Activated CD8-positive, alpha-beta memory T cell treated with anti-CD3 and anti-CD28 coated beads, Interleukin-2, amount 50 U/mL, for 24 hours (primary cell): ENCODE results near the gene CACFD1.

Source experiments
- DNase-seq: peaks from one replicate; pipeline ENCODE4 v3.0.0-alpha.2; 2020; ENCODE audit errors: extremely low read depth

CACFD1 gene

DNA sequence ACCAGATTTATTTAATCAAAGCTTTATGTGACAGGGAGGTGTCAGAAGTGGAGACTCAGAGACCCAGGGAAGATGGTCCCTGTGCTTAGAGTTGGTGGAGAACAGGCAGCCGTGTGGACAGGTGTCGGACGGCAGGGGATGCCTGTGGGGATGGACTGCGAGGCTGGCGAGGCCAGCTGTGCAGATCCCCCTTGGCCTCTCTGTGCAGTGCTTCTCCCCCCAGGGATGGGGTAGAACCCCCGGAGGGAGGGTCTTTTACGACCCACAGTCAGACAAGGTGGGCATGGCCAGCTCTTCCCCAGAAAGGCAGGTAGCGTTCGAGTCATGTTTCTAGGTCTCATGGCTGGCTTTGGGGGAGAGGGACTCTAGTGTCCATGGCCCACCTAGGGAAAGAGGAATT is 23.8 kb downstream of the CACFD1 start:
- DNase-seq, result no peak

DNA sequence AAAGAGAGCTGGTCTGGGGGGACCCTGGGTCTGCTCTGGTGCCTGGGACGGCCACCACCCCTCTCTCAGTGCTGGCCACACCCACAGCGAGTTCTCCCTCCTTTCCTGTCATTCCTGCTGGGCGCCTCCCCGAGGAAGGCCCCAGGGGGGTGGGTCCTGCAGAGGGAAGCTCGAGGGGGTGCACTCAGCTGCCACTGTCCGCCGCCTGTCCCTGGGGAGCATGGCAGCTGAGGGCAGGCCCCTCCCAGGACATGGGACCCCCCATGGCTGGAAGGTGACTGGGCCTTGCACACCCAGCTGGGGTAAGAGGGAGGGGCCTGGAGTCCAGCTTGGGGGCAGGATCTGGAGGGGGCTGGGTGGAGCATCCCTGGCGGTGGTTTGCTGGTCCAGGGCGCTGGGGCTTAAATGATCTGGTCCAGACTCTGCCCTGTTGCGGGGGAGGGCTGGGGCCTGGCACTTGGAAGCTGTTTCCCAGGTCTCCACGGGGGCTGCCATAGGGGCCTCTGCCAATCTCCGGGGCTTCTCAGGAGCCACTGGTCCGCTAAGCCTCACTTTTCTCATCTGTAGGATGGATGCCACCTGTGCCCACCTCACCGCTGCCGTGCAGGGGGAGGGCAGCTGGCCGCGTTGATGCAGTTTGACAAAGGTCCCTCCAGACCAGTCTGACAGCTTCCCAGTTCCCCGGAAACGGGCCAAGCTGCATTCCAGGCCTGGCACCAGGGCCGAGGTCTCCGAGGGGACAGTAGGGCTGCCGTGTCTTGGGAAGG is 25.1 kb downstream of the CACFD1 start:
- DNase-seq, result no peak

DNA sequence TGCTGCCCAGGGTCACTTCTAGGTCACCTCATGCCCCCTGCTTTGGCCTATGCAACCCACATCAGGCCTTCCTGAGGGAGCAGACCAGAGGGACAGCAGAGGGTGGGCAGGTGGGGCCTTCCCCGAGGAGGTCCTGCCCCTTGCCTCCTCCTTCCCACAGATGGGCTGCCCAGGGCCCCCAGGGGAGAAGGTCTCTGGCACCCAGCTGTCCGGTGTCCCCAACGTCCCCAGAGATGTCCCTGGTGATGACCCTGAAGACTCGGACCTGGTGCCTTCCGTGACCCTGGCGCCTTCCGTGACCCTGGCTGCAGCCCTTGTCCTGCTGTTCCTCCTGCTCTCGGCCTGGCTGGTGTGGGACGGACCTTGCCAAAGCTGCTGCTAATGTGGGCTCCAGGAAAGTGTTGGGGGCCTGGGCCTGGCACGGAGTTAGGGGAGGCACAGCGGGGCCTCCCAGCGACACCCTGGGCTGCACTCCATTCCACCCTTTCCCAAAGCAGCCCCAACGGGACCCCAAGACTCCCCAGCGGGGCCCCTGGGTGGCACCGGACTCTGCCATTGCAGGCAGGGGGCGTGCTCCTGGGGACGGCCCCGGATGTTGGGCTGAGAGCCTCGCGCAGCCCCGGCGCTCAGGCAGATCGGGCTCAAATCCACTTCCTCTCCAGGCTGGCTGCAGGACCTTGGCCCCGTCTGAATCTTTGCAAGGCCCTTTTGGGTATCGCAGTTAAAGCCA is 25.9 kb downstream of the CACFD1 start:
- DNase-seq, result no peak

DNA sequence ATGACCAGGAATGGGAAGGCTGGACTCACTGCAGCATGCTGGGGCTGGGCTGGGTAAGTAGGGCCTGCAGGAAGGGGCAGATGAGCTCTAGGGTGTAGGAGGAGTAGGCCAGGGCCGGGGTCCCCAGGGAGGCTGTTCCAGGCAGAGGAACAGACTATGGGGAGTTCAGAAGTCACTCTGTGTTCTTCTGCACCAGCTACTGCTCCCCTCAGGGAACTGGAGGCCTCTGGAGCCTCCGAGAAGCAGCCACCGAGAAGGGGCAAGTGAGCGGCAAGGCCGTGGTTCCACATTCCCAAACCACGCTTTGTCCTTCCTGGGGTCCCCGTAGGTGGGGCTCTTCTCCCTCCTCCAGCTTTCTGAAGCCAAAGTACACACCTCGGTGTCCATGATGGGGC is 27.6 kb downstream of the CACFD1 start:
- DNase-seq, result no peak

DNA sequence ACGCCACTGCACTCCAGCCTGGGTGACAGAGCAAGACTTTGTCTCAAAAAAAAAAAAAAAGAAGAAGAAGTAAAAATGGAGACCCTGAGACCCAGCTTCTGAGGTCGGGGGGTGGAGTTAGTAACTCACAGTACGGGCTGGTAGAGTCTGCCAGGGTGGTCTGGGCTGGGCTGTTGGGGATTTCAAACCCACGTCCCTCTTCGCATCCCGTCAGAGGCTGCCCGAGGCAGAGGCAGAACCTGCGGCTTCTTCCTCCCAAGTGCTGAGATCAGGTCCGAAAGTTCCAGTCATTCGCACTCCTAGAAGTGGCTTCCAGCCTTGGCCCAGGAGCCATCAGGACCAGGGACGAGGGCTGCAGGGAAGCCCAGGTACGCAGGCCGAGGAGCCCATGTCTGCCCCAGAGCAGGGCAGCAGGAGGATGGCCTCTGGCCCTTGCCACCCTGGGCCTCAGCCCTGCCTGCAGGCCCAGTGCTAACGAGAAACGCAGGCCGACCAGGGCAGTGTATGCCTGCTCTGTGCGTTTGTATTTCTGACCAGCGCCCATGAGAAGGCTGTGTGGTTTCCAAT is 29.0 kb downstream of the CACFD1 start:
- DNase-seq, result no peak

DNA sequence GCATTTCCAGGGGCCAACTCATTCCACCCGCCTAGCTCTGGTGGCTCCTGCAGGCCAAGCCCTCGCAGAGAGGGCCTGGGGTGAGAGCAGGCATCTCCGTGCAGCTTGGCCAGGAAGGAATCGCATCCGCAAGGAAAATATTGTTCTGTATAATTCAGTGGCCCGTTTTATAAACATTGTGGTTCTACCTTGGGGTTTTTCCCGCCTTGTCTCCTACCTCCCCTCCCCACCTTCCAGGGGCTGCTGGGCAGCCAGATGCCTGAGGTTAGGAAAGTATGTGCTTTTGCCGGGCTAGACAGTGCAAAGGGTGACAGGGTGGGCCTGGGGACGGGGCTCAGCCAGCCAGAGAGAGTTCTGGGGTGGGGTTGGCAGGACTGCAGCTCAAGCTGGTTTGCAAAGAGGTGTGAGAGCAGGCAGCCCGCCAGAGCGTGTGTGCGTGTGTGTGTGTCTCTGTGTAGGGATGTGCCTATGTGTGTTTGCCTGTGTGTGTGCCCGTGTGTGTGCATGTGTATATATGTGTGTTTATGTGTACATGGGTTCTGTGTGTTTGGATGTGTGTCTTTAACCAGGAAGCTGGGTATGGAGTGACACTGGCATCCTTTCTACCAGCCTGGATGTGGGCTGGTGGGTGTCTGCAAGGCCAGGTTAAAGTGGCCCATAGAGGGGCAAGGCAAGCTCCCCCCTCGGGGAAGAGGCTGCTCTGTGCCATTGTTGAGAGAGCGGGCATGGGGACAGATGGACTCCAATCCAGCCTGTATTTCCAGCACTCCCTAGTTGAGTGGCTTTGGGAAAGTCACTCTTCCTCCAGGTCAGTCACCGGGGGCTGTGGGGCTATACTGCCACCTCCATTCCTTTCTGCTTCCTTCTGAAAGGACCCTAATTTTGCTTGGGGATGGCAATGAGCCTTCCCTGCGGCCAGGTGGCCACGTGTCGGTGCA is 29.7 kb downstream of the CACFD1 start:
- DNase-seq, result no peak

DNA sequence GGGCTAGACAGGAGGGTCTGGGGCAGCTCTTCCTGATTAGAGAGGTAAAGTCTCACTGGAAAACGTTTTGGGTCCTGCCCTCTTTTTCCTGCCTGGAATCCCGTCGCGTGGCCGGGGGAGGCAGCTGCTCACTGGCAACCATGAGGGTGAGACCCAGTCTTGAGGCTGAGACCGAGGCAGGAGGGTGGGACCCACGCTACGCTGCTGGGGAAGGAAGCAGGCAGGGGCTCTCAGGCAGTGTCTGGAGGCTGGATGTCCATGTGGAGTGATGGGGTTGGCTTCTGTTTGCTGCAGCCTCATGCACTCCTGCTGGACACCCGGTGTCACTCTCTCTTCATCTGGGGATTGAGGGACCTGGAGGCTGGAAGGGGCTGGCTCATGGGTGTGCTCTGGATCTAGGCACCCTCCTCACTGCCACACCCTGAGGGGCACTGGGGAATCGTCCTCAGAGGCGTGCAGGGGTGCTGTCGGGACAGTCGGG is 30.5 kb downstream of the CACFD1 start:
- no peak for DNase-seq

DNA sequence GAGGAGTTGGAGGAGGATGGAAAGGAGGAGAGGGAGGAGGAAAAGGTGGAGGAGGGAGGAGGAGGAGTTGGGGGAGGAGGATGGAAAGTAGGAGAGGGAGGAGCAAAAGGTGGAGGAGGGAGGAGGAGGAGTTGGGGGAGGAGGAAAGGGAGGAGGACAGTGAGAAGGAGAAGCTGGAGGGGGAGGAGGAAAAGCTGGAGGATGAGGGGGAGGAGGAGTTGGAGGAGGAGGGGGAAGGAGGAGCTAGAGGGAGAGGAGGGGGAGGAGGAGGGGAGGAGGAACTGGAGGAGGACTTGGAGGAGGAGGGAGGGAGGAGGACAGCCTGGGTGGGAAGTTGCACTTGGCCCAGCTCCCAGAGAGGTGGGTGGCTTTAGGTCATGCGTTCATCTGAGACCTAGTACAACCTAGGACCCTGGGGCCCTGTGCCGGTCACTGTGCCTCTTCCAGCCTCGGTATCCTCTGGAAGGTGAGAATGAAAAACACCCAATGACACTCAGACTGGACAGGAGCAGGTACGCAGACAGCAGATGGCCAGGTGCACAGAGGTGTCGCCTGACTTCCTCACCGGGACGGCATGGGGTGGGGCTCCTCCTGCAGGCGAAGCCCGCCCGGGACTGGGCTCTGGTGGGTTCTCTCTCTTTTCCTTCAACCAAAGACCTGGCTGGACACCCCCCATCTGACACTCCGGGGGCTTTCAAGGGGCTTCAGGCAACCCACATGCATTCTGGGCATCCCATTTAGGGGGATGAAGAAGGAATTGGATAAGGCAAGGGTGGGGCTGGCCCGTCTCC is 31.3 kb downstream of the CACFD1 start:
- no peak for DNase-seq

DNA sequence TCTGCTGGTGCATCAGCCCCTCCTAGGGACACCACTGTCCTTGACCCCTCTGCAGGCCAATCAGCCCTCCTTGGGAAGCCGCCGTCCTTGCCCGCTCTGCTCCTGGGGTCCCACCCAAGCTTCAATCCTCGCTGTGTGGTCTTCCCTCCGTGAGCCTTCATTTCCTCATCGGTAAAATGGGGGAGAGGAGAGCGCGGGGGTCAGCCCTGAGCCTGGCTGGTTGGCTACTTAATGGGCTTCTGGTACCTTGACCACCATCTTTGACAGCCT is 31.8 kb downstream of the CACFD1 start:
- DNase-seq, result no peak

DNA sequence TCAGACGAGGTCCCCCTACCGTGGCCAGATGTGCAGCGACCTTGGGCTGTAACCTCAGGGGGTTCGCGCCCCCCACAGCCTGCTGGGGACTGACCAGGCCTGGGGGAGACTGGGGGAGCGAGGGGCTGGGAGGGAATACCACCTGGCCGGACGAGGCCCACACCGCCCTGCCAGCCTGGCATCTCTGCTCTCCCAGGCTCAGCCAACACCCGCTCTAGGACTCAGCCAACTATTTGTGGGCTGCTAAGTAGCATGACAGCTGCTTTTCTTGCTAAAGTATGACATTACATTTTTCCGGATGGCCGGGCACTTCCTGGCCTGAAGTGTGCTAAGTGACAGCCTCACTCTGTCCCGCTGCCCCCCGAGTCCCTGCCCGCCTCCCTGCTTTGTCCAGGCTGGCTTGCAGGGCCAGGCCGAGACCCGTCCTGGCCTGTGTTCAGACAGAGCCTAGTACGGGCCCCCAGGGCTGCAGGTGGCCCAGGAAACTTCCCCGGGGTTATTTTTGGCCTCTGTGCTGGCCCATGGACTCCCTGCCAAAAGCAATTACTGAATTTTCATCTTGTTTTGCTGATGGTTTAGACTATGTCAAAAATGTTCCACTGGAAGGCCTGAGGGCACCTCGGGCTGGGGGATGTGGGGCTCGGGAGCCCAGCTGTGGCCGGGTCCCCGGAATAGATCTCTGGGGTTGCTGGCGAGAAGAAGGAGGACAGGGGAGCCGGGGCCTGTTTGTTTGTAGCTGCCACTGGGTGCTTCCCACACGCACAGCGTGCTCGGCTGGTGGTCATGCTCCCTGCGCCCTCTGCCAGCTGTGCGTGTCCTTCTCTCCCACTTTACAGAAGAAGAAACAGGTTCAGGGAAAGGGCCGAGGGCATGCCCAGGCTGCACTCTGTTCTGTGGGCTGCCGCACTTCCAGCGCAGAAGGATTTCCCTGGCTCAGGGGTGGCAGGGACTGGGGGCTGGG is 32.6 kb downstream of the CACFD1 start:
- no peak for DNase-seq

DNA sequence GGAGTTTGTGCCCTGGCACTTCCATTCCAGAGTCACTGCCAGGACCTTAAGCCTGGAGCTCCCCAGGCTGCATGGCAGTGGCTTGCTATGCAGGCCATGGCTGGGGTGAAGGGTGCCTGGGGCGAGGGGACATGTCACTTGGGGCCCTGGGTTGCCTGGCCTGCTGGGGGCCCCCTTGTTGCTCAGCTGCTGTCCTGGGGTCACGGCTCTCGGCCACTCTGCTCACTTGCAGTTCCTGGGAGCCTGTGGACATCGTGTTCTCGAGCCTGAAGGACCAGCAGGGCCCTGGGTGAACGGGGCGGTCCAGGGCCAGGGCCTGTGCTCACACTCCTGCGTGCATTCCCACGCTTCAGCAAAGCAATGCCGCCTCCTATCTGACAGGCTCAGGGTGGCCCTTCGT is 33.6 kb downstream of the CACFD1 start:
- no peak for DNase-seq

DNA sequence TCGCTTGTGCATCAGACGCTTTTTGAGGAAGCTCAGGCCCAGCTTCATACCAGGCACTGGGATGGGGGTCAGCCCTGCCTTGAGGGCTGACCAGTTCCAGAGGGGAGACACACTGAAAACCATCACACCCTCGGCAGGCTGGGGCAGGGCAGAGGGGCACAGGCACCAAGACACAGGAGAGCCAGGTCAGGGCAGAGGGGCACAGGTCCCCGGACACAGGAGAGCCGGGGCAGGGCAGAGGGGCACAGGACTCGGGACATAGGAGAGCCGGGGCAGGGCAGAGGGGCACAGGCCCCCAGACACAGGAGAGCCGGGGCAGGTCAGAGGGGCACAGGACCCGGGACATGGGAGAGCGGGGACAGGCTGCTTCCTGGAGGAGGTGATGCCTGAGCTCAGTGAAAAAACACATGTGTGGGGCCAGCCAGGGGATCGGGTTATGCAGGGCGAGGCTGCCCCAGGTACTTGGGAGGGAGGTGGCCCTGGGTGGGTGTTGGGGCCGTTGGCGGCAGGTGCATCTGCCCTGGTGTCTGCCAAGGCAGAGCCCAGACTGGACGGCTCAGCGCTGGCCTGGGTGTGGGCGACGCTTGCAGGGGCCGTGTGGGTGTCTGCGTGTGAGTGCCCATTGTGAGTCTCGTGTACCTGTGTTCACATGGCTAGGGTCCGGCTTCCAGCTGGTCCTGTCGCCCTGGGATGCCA is 34.2 kb downstream of the CACFD1 start:
- DNase-seq, result no peak

DNA sequence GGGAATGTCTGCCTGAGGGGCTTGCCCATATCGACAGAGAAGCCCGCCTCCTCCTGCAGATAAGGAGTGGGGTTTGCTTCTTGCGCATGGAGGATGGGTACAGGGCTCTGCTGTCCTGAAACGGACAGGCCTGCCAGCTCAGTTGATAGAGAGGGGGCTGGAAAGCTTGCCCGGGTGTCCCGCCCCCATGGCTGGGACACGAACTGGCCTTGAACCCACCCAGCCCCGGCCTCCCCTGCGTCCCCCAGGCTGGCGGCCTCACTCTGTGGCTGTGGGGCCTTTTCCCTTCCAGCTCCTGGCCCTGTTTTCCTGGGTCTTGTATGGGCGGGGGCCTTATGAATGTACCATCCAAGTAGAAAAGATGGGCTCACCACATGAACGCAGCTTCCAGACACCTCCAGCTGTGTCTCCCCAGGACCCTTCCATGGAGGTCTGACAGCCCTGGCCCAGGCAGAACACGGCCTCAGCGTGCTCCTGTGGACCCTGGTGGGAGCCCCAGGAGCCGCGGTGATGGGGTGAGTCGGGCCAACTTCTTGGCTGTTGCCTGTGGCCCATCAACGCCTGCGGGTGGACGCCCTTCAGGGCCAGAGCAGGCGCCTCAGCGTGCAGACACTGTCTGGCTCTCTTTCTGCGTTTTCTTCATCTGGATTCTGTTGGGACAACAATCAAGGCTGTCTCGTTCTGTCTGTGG is 35.0 kb downstream of the CACFD1 start:
- no peak for DNase-seq

DNA sequence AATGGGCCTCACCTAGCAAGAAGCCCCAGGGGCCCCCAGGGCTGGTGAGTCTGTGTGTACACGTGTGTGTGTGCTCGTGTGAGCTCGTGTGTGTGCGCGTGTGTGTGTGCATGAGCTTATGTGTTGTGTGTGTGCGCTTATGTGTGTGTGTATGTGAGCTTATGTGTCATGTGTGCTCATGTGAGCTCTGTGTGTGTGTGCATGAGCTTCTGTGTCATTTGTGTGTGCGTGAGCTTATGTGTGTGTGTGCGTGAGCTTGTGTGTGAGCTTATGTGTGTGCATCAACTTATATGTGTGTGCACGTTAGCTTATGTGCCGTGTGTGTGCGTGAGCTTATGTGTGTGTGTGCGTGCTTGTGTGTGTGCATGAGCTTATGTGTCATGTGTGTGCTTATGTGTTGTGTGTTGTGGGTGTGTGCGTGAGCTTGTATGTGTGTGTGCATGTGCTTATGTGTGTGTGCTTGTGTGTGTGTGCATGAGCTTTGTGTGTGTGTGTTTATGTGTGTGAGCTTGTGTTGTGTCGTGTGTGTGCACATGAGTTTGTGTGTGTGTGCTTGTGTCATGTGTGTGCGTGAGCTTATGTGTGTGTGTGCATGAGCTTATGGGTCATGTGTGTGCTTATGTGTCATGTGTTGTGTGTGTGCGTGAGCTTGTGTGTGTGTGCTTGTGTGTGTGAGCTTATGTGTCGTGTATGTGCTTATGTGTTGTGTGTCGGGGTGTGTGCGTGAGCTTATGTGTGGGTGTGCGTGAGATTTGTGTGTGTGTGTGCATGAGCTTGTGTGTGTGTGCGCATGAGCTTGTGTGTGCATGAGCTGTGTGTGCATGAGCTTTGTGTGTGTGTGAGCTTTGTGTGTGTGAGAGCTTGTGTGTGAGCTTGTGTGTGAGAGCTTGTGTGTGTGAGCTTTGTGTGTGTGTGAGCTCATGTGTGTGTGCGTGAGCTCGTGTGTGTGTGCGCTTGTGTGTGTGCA is 35.8 kb downstream of the CACFD1 start:
- no peak for DNase-seq

DNA sequence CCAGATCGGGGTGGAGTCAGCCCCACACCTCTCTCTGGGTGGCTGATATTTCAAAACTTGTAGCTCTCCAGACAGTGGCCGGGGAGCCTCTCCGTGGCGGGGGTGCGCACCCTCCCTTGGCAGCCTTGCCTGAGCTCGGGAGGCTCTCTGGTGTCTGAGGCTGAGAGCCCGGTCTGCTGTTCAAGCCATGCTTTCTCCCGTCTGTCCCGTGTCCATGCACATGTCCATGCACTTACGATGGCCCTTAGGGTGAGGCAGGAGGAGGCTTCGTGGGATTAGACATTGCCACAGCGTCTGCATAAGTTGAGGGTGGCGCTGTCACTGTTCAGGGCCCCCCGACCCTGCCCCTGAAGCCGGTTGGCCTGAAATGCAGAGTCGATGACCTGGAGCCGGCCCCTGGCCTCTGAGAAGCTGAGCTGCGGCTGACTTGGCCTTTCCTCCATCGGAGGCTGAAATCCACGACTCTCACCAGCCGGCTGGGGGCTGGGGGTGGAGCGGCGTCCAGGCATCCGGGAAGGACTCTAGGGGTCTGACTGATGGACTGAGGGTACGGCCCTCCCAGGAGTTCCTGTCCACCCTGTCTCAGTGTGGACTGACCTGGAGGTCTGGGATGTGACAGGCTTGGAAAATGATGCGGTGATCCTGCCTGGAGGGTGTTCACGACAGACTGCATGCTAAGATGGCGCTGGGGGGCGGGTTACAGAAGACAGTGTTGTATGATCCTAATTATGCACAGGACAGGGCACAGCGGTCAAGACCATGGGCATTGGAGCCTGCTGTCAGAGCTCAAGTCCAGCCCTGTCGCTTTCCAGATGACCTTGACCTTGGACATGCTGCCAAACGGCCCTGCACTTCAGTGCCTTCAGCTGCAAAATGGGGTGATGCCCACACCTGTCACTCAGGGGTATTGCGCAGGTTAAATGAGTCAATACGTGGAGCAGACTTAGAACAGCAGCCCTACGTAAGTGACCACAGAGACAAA is 37.4 kb downstream of the CACFD1 start:
- DNase-seq, result no peak

DNA sequence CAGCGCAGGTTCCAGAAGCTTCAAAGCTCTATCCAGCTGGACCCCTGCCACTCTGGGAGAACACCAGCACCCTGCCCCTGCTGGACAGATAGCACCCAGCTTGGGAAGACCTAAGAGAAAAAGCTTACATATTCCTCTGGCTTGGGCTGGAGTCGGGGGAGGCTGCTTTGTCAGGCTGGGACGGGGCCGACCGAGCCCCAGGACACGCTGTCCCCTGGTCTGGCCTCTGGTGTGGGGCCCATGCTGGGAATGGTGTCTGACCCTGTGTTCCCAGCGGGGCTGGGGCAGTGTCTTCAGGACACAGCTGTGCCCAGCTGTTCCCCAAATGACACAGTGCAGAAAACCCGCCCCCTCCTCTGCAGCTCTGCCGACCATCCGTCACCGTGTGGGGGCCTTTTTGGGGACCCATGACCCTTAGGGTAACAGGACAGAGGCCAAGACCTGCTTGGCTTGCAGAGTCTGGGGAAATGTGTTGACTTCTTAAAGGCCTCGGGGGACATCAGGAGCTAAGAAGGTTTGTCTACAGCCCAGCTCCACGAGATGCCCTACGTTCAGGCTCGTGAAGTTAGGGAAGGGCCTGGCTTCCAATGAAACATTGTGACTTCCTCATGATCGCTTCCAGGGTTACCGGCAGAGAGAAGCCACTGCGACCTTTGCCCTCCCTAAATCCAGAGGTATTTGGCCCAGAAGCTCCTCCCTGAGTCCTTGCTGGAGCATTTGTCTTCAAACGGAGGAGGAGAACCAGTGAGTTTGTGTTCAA is 39.5 kb downstream of the CACFD1 start:
- DNase-seq, result no peak
